Hepatocyte (in vitro differentiated cells): ENCODE data around the gene POLR2E.

Experiments used
- EZH2 ChIP-seq: fragments of 200-600 bp; sonication (generic); IDR thresholded peaks from 2 replicates; pipeline ENCODE4 v1.6.1; 2016; ENCODE audit warnings: antibody characterized with exemption, mild to moderate bottlenecking, borderline replicate concordance
- EZH2phosphoT487 ChIP-seq: fragments of 200-600 bp; sonication (generic); IDR thresholded peaks from one replicate; pipeline ENCODE4 v1.6.1; 2018; ENCODE audit warnings: antibody characterized with exemption, mild to moderate bottlenecking, low read depth, moderate library complexity; ENCODE audit not compliant: unreplicated experiment, severe bottlenecking
- TF ChIP-seq, protein P1 (sequence below): fragments of 200-600 bp; sonication (generic); IDR thresholded peaks from 2 replicates; pipeline ENCODE4 v1.5.1; 2016; ENCODE audit warnings: antibody characterized with exemption, mild to moderate bottlenecking; ENCODE audit not compliant: poor library complexity

DNA sequence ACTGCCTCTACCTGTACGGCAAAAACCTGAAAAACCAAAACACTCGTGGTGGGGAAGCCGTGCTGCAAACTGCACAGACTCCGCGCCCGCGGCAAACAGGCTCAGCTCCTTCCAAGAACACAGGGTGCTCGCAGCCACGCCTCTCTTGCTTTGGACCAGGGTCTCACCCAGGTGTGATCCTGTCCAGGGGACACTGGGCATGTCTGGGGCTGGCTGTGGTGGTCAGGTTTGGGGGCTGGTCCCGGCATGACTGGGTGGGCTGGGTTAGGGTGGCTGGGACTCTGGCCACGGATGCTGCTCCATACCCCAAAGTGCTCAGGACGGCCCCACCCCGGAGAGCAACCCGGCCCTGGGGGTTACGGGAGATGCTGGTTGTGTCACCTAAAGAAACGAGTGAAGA lies 22.5 kb upstream of the POLR2E start:
- TF ChIP-seq EZH2phosphoT487, result no peak
- TF ChIP-seq, protein P1, sequence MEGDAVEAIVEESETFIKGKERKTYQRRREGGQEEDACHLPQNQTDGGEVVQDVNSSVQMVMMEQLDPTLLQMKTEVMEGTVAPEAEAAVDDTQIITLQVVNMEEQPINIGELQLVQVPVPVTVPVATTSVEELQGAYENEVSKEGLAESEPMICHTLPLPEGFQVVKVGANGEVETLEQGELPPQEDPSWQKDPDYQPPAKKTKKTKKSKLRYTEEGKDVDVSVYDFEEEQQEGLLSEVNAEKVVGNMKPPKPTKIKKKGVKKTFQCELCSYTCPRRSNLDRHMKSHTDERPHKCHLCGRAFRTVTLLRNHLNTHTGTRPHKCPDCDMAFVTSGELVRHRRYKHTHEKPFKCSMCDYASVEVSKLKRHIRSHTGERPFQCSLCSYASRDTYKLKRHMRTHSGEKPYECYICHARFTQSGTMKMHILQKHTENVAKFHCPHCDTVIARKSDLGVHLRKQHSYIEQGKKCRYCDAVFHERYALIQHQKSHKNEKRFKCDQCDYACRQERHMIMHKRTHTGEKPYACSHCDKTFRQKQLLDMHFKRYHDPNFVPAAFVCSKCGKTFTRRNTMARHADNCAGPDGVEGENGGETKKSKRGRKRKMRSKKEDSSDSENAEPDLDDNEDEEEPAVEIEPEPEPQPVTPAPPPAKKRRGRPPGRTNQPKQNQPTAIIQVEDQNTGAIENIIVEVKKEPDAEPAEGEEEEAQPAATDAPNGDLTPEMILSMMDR, result no peak
- TF ChIP-seq EZH2, result no peak
